ENCODE results near the gene VRK1.

The VRK1 gene

DNA sequence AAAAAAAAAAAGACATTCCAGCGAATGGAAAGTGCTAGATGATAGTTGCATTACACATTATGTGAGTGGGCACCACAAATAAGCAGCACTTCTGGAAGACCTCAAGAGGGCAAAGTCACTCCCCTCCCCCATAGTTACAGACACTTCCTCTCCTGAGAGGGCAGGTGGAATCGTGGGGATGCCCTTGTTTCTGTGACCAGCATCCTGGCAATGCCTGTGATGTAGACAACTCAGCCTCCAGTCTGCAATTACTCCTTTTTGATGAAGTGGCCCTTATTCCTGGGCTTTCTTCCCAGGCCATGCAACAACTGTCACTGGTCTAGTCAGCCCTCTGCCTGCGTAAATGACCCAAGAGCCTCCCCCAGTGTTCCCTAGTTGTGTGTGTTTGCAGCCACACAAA is 104.8 kb downstream of the VRK1 start:
- no peak for TF ChIP-seq POLR2A (IDR thresholded peaks at IDR 0.05; ENCODE audit: extremely low read depth, insufficient read length)
- TF ChIP-seq, protein P1, sequence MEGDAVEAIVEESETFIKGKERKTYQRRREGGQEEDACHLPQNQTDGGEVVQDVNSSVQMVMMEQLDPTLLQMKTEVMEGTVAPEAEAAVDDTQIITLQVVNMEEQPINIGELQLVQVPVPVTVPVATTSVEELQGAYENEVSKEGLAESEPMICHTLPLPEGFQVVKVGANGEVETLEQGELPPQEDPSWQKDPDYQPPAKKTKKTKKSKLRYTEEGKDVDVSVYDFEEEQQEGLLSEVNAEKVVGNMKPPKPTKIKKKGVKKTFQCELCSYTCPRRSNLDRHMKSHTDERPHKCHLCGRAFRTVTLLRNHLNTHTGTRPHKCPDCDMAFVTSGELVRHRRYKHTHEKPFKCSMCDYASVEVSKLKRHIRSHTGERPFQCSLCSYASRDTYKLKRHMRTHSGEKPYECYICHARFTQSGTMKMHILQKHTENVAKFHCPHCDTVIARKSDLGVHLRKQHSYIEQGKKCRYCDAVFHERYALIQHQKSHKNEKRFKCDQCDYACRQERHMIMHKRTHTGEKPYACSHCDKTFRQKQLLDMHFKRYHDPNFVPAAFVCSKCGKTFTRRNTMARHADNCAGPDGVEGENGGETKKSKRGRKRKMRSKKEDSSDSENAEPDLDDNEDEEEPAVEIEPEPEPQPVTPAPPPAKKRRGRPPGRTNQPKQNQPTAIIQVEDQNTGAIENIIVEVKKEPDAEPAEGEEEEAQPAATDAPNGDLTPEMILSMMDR (IDR thresholded peaks at IDR 0.05; ENCODE audit: low read depth, low read length) = no peak
- TF ChIP-seq, protein P2, sequence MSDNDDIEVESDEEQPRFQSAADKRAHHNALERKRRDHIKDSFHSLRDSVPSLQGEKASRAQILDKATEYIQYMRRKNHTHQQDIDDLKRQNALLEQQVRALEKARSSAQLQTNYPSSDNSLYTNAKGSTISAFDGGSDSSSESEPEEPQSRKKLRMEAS (IDR thresholded peaks at IDR 0.05; ENCODE audit: low read depth, low read length) = no peak
- TF ChIP-seq MYC (IDR thresholded peaks at IDR 0.05; ENCODE audit: low read depth, low read length) = no peak
- H3K4me3 ChIP-seq (ENCODE audit: low read depth, low read length) = no peak overlapping the region
- DNase-seq (ENCODE audit: low read depth) = no peak

DNA sequence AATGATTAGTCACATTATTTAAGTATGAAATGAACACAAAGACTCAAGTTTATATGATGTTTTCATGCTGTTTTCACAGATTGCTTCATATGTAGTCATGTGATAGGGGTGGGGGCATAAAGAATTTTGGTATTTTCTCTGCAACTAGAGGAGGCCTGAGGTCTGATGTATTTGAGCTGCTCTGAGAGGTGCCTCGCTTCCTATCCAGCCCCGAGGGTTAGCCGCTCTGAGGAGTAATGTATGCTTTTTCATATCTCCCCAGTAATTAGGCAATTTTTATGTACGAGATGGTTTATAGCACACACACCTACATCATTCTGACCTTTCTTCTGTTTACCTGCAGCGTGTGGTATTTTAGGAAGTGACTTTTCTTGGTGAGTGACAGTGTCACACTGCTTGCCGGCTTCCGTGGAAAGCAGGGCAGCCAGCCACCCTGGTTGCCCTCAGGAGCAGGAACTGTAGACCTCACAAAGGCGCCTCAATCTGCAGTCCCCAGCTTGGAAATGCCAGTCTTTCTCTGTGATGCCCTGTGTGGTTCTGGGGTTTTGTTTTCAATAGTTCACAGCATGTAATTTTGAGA is 106.4 kb downstream of the VRK1 start:
- TF ChIP-seq MYC (IDR thresholded peaks at IDR 0.05; ENCODE audit: low read depth, low read length) = no peak
- TF ChIP-seq, protein P2 (IDR thresholded peaks at IDR 0.05; ENCODE audit: low read depth, low read length) = no peak
- no peak for DNase-seq (ENCODE audit: low read depth)

DNA sequence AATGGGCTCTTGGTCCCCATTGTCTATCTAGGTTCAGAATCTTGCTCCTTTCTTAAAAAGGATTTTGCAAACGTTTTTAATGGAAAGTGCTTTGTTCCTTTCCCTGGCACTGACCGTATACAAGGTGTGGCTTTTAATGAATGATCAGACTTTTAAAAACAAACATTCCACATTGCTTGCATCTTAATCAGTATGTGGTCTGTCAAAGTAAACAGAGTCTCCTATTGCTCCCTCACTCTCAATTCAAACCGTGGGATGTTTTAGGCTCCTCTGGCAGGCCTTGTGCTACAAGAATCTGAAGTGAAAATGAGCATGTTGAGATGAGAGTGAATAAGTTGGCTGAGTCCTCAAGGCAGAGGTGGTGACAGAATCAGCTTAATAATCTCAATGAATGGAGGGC is 107.0 kb downstream of the VRK1 start:
- DNase-seq (ENCODE audit: low read depth) = no peak
- TF ChIP-seq, protein P2 (IDR thresholded peaks at IDR 0.05; ENCODE audit: low read depth, low read length) = no peak
- TF ChIP-seq POLR2A (IDR thresholded peaks at IDR 0.05; ENCODE audit: extremely low read depth, insufficient read length) = no peak
- TF ChIP-seq, protein P1 (IDR thresholded peaks at IDR 0.05; ENCODE audit: low read depth, low read length) = no peak
- no peak for TF ChIP-seq MYC (IDR thresholded peaks at IDR 0.05; ENCODE audit: low read depth, low read length)
- no peak overlapping the region for H3K4me3 ChIP-seq (ENCODE audit: low read depth, low read length)

More for the DNA sequence above, 106.4 kb downstream of the VRK1 start:
- no peak overlapping the region for H3K4me3 ChIP-seq (ENCODE audit: low read depth, low read length)

DNA sequence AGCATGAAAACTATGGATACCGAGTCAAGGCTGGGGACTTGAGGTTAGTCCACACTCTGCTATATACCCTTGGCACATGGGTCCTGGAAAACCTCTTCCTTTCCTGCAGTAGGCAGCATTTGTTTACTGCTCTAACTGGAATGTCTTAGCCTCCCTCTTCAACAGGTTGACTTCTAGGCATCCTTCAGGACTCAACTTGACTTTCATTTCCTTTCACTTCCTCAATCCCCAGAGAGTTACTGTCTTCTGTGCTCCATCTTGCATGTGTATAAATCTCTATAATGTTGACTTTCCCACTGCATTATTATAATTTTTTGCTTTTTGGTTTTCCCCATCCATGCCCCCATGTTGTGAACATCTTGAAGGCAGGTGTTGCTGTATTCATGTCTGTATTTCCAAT is 107.9 kb downstream of the VRK1 start:
- H3K4me3 ChIP-seq (ENCODE audit: low read depth, low read length) = no peak overlapping the region
- TF ChIP-seq, protein P2 (IDR thresholded peaks at IDR 0.05; ENCODE audit: low read depth, low read length) = no peak
- TF ChIP-seq MYC (IDR thresholded peaks at IDR 0.05; ENCODE audit: low read depth, low read length) = no peak
- no peak for TF ChIP-seq POLR2A (IDR thresholded peaks at IDR 0.05; ENCODE audit: extremely low read depth, insufficient read length)
- TF ChIP-seq, protein P1 (IDR thresholded peaks at IDR 0.05; ENCODE audit: low read depth, low read length) = no peak
- peak; percentile 27 for DNase-seq (ENCODE audit: low read depth)

DNA sequence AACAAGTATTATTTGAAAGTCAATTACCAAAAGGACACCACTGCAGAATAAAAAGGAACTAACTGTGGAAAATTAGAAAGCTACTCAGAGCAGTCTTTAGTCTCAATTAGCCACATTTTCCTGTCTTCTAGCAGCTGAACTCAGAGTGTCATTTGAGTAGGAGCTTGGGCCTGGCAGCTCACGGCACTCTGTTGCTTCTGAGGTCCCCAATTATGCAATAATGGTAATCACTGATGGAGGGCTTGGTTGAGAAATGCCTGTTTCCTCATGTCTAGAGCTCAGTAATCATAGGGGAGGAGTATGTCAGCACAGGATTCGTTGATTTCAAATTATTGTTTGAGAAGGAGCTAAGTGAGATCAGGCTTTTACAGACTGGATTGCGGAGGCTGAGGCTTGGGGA is 108.6 kb downstream of the VRK1 start:
- H3K4me3 ChIP-seq (ENCODE audit: low read depth, low read length) = no peak overlapping the region
- TF ChIP-seq, protein P2 (IDR thresholded peaks at IDR 0.05; ENCODE audit: low read depth, low read length) = peak; percentile 61
- TF ChIP-seq POLR2A (IDR thresholded peaks at IDR 0.05; ENCODE audit: extremely low read depth, insufficient read length) (no peak), MYC (IDR thresholded peaks at IDR 0.05; ENCODE audit: low read depth, low read length) (peak; percentile 71; the same call in 1 of the 2 replicates)
- TF ChIP-seq, protein P1 (IDR thresholded peaks at IDR 0.05; ENCODE audit: low read depth, low read length) = no peak
- peak; percentile 93 for DNase-seq (ENCODE audit: low read depth)

DNA sequence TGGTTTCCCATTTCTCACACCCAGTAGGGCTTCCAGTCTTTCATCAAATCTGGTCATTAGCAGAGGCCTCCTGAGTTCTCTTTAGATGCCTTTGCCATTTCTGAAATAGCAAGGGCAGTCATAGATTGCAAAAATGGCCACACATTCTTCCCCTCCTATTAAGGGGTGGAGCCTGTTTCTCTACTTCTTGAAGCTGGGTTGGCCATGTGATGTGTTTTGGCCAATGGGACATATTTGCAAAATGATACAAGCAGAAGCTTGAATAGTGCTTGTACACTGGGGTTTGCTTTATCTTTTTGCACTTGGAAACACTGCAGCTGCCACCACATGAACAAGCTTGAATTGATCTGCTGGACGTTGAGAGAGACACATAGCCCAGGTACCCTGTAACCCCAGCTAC is 109.3 kb downstream of the VRK1 start:
- TF ChIP-seq, protein P1 (IDR thresholded peaks at IDR 0.05; ENCODE audit: low read depth, low read length) = no peak
- TF ChIP-seq MYC (IDR thresholded peaks at IDR 0.05; ENCODE audit: low read depth, low read length) (no peak), POLR2A (IDR thresholded peaks at IDR 0.05; ENCODE audit: extremely low read depth, insufficient read length) (no peak)
- TF ChIP-seq, protein P2 (IDR thresholded peaks at IDR 0.05; ENCODE audit: low read depth, low read length) = no peak
- DNase-seq (ENCODE audit: low read depth) = peak; percentile 37
- no peak overlapping the region for H3K4me3 ChIP-seq (ENCODE audit: low read depth, low read length)
